Cardiac septum (tissue), 1 donor: ENCODE data around the gene MUC2. TPM values are rescaled to one million over a fixed set of nuclear protein-coding genes. Genes with fewer than 3 reads are reported as not detected.

Experiments
- DNase-seq: peaks from one replicate; pipeline ENCODE4 v3.0.0-alpha.2; 2020; ENCODE audit warnings: low spot score
- intact Hi-C: fragments of 100-400 bp; cut with DNase I; formaldehyde crosslinking; loops from one replicate; pipeline ENCODE4 v1.14.0; 2022
- total RNA-seq: library from RNA; stranded (reverse); fragmentation: NEBNext Ultra II Directional; extraction: Animal tissue kit (Norgen Biotek cat#: 25700); gene quantifications from one replicate; pipeline ENCODE4 v1.2.1, GENCODE V29; 2021
- donor health status: DM: no; HTN: no; CAD: no.

Gene MUC2
- total RNA-seq, 1 donor from 2014 or later = 0.03 TPM

- no peak for DNase-seq
Observed at GRCh38 chr11:1100417-1101245, 26.0 kb downstream of the MUC2 start.

DNA sequence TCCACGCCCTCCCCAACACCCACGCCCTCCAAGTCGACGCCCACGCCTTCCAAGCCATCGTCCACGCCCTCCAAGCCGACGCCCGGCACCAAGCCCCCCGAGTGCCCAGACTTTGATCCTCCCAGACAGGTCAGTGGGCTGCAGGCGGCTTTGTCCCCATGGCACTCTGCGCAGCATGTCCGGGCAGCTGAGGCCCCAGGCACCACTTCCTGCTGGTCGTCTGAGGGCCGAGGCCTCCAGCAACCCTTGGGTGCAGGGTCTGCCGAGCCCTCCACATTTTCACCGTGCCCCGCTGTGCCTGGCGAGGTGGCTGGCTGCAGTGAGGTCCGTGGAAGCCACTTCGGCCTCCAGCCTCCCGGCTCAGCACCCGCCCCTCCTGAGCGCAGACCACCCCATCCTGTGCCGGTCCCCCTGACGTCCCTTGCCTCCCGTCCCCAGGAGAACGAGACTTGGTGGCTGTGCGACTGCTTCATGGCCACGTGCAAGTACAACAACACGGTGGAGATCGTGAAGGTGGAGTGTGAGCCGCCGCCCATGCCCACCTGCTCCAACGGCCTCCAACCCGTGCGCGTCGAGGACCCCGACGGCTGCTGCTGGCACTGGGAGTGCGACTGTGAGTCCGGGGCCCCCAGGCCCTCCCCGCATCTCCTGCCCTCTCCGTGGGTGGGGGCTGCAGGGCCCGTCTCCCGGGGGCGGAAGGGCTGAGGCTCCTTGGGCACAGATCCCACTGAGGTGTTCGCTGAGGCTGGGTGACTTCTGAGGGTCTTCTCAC lies 26.8 kb downstream of the MUC2 start:
- intact Hi-C loops = no loop called here

More at GRCh38 chr11:1100417-1101245, 26.0 kb downstream of the MUC2 start:
- intact Hi-C loops = no loop called here

DNA sequence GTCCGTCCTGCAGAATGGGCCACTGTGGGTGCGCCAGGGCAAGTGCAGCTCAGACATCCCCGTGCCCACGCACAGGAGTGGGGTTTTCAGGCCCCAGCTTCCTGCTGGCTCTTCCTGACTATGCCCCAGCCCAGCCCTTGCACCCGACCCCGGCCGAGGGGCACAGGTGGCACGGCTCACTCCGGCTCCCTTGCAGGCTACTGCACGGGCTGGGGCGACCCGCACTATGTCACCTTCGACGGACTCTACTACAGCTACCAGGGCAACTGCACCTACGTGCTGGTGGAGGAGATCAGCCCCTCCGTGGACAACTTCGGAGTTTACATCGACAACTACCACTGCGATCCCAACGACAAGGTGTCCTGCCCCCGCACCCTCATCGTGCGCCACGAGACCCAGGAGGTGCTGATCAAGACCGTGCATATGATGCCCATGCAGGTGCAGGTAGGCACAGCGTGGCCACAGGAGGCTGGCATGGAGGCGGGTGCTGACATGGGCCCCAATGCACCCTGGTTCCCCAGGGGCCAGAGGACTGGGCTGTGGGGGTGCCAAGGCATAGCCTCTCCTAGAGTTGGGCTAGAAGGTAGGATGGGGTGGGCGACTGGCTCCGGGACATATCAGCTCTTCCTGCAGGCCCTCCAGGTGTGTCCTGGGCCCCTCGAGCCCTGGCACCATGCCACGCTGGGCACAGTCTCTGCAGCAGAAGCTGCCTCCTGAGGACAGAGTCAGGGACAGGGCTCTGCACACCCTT lies 27.7 kb downstream of the MUC2 start:
- intact Hi-C loops = no loop called here

More for the DNA sequence above, 26.8 kb downstream of the MUC2 start:
- DNase-seq = no peak

GRCh38 chr11:1102996-1103395 lies 28.3 kb downstream of the MUC2 start:
- no peak for DNase-seq
- intact Hi-C loops = no loop called here

More for the DNA sequence above, 27.7 kb downstream of the MUC2 start:
- no peak for DNase-seq

- no peak for DNase-seq
- intact Hi-C loops = no loop called here
Observed at GRCh38 chr11:1103401-1104360, 29.0 kb downstream of the MUC2 start.

GRCh38 chr11:1104411-1105182 lies 29.9 kb downstream of the MUC2 start:
- DNase-seq = no peak

DNA sequence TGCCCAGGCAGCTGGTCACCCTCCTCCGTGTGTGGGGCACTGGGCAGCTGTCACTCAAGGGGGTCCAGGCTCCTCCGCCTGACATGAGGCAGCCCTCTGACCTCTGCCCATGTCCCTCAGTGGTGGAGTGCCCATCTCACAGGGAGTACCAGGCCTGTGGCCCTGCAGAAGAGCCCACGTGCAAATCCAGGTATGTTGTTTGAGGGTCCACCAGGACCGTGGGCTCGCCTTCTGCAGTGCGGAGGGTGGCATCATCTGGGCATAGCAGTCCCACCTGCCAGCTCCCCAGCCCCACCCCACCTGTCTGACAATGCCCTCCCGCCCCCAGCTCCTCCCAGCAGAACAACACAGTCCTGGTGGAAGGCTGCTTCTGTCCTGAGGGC lies 30.5 kb downstream of the MUC2 start:
- intact Hi-C loops = no loop called here
- no peak for DNase-seq

More at GRCh38 chr11:1104411-1105182, 29.9 kb downstream of the MUC2 start:
- intact Hi-C loops = no loop called here

GRCh38 chr11:1106387-1106786 lies 31.7 kb downstream of the MUC2 start:
- intact Hi-C loops = no loop called here
- no peak for DNase-seq

GRCh38 chr11:1107316-1108245 lies 32.9 kb downstream of the MUC2 start:
- DNase-seq = no peak
- intact Hi-C loops = no loop called here

GRCh38 chr11:1108246-1108900 lies 33.7 kb downstream of the MUC2 start:
- no peak for DNase-seq
- intact Hi-C loops = no loop called here

DNA sequence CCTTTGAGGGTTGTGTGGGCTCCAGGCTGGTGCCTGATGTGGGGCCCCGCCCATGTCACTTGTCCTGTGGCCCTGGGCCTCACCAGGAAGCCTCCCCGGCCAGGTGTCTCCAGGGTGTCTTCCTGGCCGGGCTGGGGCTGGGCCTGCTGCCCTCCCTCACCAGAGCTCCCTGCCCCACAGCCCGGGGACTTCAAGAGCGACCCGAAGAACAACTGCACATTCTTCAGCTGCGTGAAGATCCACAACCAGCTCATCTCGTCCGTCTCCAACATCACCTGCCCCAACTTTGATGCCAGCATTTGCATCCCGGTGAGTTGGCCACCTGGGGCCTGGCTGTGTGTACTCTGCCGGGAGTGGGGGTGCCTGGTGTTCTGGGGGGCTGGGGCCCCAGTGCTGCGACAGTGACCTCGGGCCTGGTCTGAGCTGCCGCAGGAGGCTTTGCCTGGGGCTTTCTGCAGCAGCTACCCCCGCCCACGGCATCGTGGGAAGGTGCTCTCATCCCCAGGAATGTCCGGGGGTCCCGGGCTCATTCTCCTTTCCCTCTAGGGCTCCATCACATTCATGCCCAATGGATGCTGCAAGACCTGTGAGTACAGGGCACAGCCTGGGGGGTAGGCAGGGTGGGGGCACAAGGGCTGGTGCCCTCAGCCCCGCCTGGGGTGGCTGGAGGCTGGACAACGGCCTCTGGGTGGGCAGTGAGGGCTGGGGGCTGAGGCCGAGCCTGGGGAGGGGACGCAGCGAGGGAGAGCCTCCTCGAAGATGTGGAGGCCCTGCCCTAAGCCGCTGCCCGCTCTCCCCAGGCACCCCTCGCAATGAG lies 34.6 kb downstream of the MUC2 start:
- no peak for DNase-seq
- intact Hi-C loops = no loop called here

- intact Hi-C loops = no loop called here
- DNase-seq = no peak
Observed at GRCh38 chr11:1109918-1110705, 35.4 kb downstream of the MUC2 start.

DNA sequence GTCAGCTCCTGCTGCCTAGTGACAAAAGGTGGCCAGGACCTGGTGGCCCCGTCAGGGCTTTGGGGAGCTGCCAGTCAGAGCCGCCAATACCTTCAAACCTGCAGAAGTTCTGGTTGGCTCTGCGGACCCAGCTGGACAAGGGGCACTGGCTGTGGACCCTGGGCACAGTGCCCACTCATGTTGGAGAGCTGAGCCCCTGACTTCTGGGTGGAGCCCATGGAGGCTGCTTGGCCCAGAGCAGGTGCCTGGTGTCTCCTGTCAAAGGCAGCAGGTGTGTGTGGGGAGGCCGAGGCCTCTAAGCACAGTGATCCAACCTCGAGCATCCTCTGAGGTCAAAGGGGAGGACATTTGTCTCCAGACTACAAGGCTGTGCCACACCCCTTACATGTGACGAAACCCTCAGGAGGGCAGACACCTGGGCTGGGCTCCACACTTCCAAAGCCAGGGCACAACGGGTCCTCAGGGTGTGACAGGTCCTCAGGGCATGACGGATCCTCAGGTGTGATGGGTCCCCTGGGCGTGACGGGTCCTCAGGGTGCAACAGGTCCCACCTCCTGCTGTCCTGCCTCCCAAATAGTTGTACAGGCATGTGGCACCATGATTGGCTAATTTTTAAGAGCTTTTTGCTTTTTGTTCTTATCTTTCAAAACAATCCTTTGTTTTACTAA lies 37.0 kb downstream of the MUC2 start:
- no peak for DNase-seq

DNA sequence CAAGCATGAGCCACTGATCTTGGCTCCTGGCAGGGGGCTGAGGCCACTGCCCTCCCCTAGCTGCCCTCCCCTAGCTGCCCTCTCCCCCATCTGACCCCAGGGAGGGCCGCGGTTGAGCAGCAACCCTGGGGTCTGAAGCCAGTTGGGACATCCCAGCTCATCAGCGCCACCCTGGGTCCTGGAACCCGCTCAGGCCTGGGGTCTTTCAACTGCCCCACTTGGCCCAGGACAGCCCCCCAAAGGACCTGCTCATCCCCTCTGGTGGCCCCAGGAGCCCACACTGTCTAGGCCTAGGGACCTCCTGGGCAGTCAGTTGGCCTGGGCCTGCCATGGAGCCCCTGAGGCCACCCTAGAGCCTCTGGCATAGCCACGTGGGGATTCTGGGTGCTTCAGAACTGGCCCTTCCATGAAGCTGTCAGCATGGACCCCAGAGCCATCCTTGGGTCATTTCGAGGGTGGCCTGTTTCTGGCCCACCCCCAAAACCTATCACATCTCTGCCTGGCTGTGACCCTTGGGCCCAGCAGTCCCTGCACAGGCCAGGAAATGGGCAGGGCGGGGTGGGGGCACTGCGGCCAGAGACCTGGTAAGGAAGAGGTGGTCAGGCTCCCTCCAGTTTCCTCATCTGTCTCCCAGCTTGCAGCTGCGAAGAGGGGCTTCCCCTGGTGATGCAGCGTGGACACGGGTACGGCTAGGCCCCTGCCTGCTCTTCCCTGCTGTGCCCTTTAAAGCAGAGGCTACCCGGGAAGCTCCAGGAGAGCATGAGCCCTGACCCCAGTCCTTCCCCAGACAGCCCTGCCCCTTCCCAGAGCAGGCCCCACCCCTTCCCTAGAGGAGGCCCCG lies 37.9 kb downstream of the MUC2 start:
- no peak for DNase-seq
- intact Hi-C loops = no loop called here

More for the DNA sequence above, 37.0 kb downstream of the MUC2 start:
- intact Hi-C loops = no loop called here
